IPS DF 6.9 (cell line): ENCODE measurements around the gene SNAI3.
A peak's percentile ranks its signal among the peaks of the same experiment; 100 is the strongest.

Experiments
- DNase-seq: peaks from one replicate; pipeline ENCODE4 v3.0.0-alpha.2; 2013; ENCODE audit warnings: low read depth, low spot score
- H3K27ac ChIP-seq: one replicate; pipeline ENCODE4 v1.5.1; 2013; ENCODE audit warnings: low read length, control low read depth
- H3K27me3 ChIP-seq: 2 replicates; pipeline ENCODE4 v1.6.1; 2013; ENCODE audit warnings: mild to moderate bottlenecking, low read length; ENCODE audit not compliant: control insufficient read depth, insufficient read depth
- H3K36me3 ChIP-seq: 2 replicates; pipeline ENCODE4 v1.6.1; 2013; ENCODE audit warnings: low read length; ENCODE audit not compliant: control insufficient read depth, insufficient read depth
- H3K4me1 ChIP-seq: 2 replicates; pipeline ENCODE4 v1.6.1; 2013; ENCODE audit warnings: low read length; ENCODE audit not compliant: control insufficient read depth, insufficient read depth
- H3K4me3 ChIP-seq: 2 replicates; pipeline ENCODE4 v1.5.1; 2013; ENCODE audit warnings: mild to moderate bottlenecking, low read length
- H3K9me3 ChIP-seq: 2 replicates; pipeline ENCODE4 v1.6.1; 2013; ENCODE audit warnings: low read length, inconsistent platforms; ENCODE audit not compliant: control insufficient read depth, insufficient read depth
- WGBS: extraction: QIAGEN DNeasy Blood & Tissue Kit; methylation state at CpG from one replicate; pipeline ENCODE4 v1.1.7; 2013; ENCODE audit warnings: mixed read lengths, missing lambda C conversion rate; ENCODE audit not compliant: insufficient read length, insufficient coverage; 5-methylcytosine and 5-hydroxymethylcytosine counted together

SNAI3 gene

DNA sequence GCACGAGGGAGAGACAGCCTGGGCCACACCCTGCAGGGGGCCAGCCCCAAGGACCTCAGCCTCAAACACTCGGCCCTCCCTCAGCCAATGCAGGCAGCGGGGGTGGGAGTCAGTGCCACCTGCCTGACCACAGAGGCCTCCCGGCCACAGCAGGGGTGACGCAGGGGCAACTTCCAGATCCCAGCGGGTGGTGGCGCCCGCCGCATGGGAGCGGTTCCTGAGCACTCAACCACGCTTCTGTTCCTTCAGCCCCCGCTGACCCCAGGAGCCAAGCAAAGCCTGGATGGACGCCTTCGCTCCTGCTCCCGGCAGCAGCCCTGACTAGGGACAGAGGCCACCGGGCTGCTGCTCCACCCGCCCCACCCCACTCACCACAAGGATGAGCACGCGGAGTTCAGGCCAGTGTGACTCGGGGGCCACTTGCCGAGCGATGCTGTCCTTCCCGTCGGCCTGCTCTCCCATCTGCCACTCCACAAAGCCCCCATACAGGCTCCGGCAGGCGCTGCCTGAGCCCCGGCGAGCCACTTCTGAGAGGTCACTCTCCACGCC, 30.5 kb downstream of the SNAI3 start:
- peaks cover 40% of the 10 kb centered on the region for H3K36me3 ChIP-seq
- no peaks in the 10 kb centered on the region for H3K9me3 ChIP-seq
- H3K4me1 ChIP-seq: peaks cover 4% of the 10 kb centered on the region
- H3K27me3 ChIP-seq: no peaks in the 10 kb centered on the region
- no peak overlapping the region for H3K27ac ChIP-seq
- no peak overlapping the region for H3K4me3 ChIP-seq
- no CpG with 5 or more reads among the region's 29 CpGs for WGBS
- no peak for DNase-seq

DNA sequence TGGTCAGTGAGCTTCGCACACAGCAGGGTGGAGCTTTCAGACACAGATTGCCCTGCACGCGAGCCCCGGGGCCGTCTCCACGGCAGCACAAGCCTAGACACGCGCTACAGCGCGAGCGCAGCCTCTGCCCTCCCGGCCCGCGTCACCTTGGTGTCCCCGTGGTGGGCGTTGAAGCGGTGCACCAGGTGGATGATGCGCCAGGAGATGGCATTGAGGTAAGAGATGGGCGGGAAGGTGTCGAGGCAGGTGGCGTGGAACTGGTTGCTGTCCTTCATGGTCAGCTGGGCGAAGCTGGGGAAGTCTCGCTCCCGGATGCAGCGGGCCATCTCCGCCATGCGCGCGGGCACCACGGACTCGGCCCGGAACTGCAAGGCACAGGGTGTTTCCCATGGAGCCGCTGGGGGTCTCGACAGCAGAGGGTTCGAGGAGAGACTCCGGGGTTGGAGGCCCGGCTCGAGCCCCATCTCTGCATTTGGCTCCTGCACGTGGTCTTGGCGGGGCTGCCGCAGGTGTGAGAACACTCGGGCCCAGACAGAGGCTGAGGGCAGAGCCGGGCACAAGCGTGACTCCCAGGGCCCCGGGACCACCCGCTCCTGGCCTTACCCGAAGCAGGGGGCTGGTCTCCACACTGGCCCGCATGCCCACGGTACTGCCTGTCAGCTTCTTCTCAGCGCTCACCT, 31.1 kb downstream of the SNAI3 start:
- H3K9me3 ChIP-seq: no peaks in the 10 kb centered on the region
- no peaks in the 10 kb centered on the region for H3K27me3 ChIP-seq
- WGBS: no CpG with 5 or more reads among the region's 50 CpGs
- peaks cover 40% of the 10 kb centered on the region for H3K36me3 ChIP-seq
- H3K4me1 ChIP-seq: peaks cover 4% of the 10 kb centered on the region
- H3K4me3 ChIP-seq: no peak overlapping the region
- no peak overlapping the region for H3K27ac ChIP-seq
- DNase-seq: no peak

DNA sequence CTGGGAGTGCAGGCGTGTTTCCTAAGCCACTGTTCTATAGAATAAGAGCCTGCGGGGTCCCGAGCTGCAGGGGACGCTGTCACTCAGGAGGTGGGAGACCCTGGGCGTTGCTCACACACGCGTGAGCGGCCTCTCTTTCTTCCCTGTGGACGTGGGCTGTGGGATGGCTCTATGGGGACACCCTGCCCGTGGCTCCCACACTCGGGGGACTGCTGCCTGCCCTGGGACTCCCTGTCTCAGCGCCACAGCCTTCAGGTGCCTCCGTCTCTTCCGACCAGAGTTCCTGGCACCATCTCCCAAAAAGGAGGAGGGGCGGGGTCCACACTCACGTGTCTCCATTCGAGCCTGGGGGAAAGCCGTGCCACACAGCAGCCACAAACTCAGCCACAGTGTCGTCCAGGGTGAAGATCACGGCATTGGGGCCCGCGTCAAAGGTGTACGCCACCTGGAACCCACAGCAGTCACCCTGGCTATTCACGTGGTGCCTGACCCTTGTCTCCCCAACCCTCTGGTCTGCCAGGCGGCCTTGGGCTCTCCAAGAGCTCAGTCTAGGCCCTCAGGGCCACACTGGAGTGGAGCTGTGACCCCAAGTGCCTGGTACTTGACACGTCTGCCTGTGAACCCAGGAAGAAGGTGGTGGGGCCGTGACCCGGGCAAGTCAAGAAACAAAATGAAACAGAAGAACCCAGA, 31.8 kb downstream of the SNAI3 start:
- H3K4me3 ChIP-seq: no peak overlapping the region
- no CpG with 5 or more reads among the region's 28 CpGs for WGBS
- H3K9me3 ChIP-seq: no peaks in the 10 kb centered on the region
- peaks cover 40% of the 10 kb centered on the region for H3K36me3 ChIP-seq
- DNase-seq: no peak
- H3K27me3 ChIP-seq: no peaks in the 10 kb centered on the region
- H3K27ac ChIP-seq: no peak overlapping the region
- H3K4me1 ChIP-seq: peaks cover 4% of the 10 kb centered on the region

DNA sequence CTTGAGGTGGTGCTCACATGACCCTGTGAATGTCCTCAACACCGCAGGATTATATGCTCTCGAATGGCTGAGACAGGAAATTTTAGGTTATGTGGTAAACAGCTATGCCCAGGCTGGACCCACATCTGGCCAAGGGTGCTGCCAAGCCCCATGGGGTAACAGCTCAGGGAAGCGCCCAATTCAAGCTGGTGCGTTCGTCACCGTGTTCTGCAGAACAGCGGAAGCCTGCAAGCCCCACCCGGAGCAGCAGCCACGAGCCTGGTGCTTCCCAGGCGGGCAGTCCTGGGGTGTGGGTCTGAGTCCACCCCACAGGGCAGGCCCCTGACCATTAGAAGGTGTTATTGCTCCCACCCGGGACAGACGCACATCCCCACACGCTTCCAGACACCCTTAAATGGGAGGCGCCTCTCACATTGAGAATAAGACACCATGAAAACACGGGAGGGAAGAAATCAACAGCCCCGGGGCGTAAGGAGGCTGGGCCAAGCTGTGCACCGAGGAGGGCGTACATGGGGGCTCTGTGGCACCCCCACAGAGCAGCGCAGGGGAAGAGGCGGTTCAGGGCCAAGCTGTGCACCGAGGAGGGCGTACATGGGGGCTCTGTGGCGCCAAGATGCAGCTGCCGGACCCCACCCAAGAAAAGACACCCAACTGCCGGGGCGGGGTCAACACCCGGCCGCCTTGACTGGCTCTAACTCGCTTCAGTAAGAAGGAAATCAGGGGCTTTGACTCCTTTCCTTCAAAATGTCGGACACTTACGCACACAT, 32.5 kb downstream of the SNAI3 start:
- Histone ChIP-seq H3K4me3 (no peak overlapping the region), H3K4me1 (peaks cover 4% of the 10 kb centered on the region), H3K36me3 (peaks cover 40% of the 10 kb centered on the region), H3K9me3 (no peaks in the 10 kb centered on the region), H3K27me3 (no peaks in the 10 kb centered on the region), H3K27ac (no peak overlapping the region)
- no CpG with 5 or more reads among the region's 32 CpGs for WGBS
- no peak for DNase-seq

DNA sequence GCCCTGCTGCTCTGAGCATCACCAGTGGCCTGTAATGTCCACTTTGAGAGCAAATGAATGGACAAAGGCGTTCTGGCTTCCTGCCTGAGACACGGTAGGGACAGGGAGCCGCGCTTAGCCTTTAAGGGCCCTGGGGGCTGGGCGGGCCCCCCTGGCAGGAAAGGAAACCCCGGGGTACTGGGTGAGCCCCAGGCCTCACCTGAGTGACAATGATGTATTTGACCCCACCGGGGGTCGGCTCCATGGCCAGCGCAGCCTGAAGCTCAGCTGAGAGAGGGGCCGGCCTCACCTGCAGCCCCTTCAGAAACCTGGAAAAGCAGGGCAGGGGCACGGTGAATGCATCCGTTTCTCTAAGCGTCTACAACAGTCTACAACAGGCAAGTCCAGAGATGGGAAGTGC, 33.2 kb downstream of the SNAI3 start:
- no peak overlapping the region for H3K27ac ChIP-seq
- no CpG with 5 or more reads among the region's 13 CpGs for WGBS

DNA sequence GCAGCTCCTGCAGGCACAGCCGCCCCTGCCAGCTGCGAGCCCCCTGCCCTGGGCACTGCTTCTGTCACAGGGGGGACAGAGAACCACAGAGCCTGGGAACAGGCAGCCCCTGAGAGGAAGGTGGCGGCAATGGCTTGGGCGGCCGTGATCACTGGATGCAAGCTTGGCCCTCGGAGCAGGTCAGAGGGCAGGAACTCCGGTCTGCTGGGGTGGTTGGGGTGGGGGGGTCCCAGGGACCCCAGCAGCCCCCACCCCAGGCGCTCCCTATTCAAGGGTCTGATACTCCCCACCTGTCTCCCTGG, 33.6 kb downstream of the SNAI3 start:
- Histone ChIP-seq H3K9me3 (no peaks in the 10 kb centered on the region), H3K36me3 (peaks cover 33% of the 10 kb centered on the region), H3K27ac (no peak overlapping the region), H3K27me3 (no peaks in the 10 kb centered on the region), H3K4me3 (no peak overlapping the region), H3K4me1 (peaks cover 4% of the 10 kb centered on the region)
- no CpG with 5 or more reads among the region's 8 CpGs for WGBS
- no peak for DNase-seq

More for the DNA sequence above, 33.2 kb downstream of the SNAI3 start:
- Histone ChIP-seq H3K4me1 (peaks cover 4% of the 10 kb centered on the region), H3K4me3 (no peak overlapping the region), H3K27me3 (no peaks in the 10 kb centered on the region), H3K36me3 (peaks cover 36% of the 10 kb centered on the region), H3K9me3 (no peaks in the 10 kb centered on the region)
- no peak for DNase-seq

DNA sequence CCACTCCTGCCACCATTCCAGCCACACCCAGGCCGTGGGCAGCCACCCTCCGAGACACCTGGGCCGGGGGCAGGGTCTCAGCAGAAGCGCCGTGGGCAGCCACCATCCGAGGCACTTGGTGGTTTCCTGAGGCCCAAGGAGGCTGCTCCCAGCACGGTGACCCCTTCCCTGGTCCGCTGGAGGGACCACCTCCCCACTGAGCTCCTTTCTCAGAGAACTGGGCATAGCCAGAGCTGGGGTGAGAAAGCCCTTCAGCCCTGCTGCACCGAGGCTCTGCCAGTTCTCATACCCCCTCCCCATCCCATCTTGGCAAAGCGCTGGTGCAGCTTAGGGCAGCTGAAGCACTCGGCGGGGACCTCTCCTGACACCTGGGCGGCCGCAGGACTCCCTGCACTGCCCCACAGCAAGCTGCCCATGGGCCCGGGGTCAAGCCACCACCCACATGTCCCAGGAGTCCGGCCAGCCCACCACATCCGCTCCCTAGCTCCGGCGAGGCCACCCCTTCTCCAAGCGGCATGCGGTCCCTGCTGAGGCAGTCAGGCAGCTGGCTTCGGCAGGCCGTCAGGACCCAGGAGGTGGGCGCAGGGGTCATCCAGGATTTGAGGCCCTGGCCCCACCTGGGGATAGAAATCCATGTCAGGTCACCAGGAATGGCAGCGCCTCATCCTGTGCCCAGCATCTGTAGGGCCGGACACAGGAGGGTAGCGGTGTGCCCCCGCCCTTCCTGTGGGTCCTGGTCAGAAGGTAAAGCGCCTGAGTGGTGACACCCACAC, 34.1 kb downstream of the SNAI3 start:
- DNase-seq: no peak
- H3K4me3 ChIP-seq: no peak overlapping the region
- H3K4me1 ChIP-seq: peaks cover 4% of the 10 kb centered on the region
- no peak overlapping the region for H3K27ac ChIP-seq
- H3K36me3 ChIP-seq: peaks cover 30% of the 10 kb centered on the region
- H3K9me3 ChIP-seq: no peaks in the 10 kb centered on the region
- no peaks in the 10 kb centered on the region for H3K27me3 ChIP-seq
- WGBS: no CpG with 5 or more reads among the region's 29 CpGs

DNA sequence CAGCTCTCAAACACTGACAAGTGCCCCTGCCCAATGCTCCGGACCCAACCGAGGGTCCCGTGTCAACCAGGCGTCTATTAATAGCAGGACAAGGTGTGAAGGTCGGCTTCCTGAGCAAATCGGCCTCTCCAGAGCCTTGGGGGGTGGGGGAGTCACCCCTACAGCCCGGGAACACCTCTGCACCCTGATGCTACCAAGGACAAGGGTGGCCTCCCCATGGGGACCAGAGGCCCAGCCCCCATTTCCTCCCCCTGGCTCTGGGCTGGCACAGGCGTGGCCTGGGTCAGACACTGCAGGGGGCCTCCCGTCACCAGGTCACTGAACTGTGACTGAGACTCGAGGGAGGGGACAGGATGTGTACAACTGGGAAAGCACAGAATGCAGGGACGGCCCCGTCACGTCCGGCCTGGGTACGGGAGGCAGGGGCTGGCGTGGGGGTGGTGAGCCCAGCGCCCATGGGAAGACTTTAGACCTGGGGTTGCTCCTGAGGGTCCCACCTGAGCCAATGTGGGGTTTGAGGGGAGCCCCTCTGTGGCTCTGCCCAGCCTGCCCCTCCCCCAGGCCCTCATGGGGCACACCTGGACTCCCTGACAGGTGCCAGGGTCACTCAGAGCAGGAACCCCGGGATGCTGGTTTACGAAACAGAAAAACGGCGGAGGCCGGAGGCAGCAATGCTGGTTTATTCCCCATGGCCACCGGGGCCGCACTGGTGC, 34.9 kb downstream of the SNAI3 start:
- Histone ChIP-seq H3K36me3 (peaks cover 26% of the 10 kb centered on the region), H3K27ac (no peak overlapping the region), H3K4me1 (peaks cover 4% of the 10 kb centered on the region), H3K27me3 (no peaks in the 10 kb centered on the region), H3K9me3 (no peaks in the 10 kb centered on the region), H3K4me3 (peak overlapping the region; percentile 20; the same call in 1 of the 2 replicates)
- no CpG with 5 or more reads among the region's 24 CpGs for WGBS
- DNase-seq: no peak

DNA sequence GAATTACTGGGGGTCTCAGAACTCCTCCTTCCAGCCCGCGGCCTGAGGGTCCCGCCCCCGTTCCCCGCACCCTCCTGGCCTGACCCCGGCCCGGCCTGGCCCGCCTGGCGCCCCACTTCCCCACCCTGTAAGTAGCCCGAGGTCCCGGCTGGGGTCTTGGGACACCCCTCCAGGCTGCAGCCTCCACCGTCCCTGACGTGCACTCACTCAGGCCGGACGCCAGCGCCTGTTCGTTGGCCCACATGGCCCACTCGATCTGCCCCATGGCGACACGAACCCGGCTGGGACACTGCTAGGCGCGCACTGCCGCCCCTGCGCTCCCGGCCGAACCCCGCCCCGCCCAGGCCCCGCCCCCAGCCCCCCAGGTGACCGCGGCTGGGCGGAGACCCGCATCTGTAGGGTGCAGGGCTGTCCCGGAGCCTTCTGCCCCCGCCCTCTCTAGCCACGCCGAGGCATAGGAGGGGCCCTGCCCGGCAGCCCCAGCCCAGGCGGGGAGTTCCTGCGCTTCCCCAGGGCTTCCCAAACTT, 35.5 kb downstream of the SNAI3 start, which contains the start of gene CYBA:
Gene CYBA, minus strand, starts transcription at position 305 of the 527 bp plus-strand sequence. Its CDS starts 40 bp downstream, at position 265.
- Histone ChIP-seq H3K27ac (no peak within 1 kb of the TSS), H3K4me3 (peak within 1 kb of the TSS; percentile 57), H3K4me1 (peaks cover 4% of the 10 kb centered on the region), H3K36me3 (peaks cover 20% of the 10 kb centered on the region), H3K27me3 (no peaks in the 10 kb centered on the region), H3K9me3 (no peaks in the 10 kb centered on the region)
- no peak for DNase-seq
- no CpG with 5 or more reads among the region's 41 CpGs for WGBS
